K562 (cell line): ENCODE data around the gene SNRNP70. TPM values are rescaled to one million over a fixed set of nuclear protein-coding genes. Genes with fewer than 3 reads are reported as not detected.
A peak's percentile ranks its signal among the peaks of the same experiment; 100 is the strongest.
"Not testable (repeated sequence)": the region's sequence is repeated elsewhere in the genome, so short reads cannot be mapped to it uniquely, and the experiment has no call there.

Source experiments
- ATAC-seq: fragments of 200-7000 bp; cut with Tn5 transposase; 3 replicates; pipeline ENCODE4 v1.9.1; 2020; ENCODE audit warnings: moderate library complexity
- BruUV-seq: library from RNA; stranded (reverse); fragments of 400-500 nt; replicated peaks from 2 replicates; lab custom pipeline; 2021; lab: Mats Ljungman, UMichigan
- CTCF ChIA-PET: fragments of 300-600 bp; formaldehyde crosslinking; extraction: SDS; loops from one replicate; lab custom pipeline; 2021; ENCODE audit warnings: low intra/inter-chr PET ratio; lab: Yijun Ruan, JAX
- POLR2A ChIA-PET: fragments of 300-600, 350-650 bp; sonication (Branson Sonifier 250); formaldehyde crosslinking; extraction: SDS; loops from one replicate; lab custom pipeline; 2021; ENCODE audit warnings: antibody characterized with exemption, inconsistent platforms; lab: Yijun Ruan, JAX
- DNase-seq, 4 experiments: peaks; one replicate each; pipeline versions ENCODE4 v3.0.0 to v3.0.0-alpha.2; 2011 to 2018; ENCODE audit warnings: low spot score in 3 of 4, mixed read lengths in 3 of 4; ENCODE audit errors: extremely low read depth in 1 of 4
- FAIRE-seq: peaks from 2 replicates; lab custom pipeline; 2011; peaks lifted over from hg19 to GRCh38; lab: Jason Lieb, UNC
- H2AFZ ChIP-seq: 2 replicates; pipeline ENCODE4 v1.6.0; 2011; ENCODE audit warnings: low read depth, low read length, control low read depth, inconsistent platforms
- H3K27ac ChIP-seq: fragments of 200-600 bp; 3 replicates; pipeline ENCODE4 v1.8.0; 2011; ENCODE audit warnings: low read depth, mild to moderate bottlenecking, control low read depth, inconsistent platforms, low read length, moderate library complexity, mixed read lengths; ENCODE audit errors: extremely low read depth
- H3K27me3 ChIP-seq, 2 experiments: fragments of 300-600 bp in 1 of 2; 2 replicates in 1 of 2; 3 replicates in 1 of 2; pipeline versions ENCODE4 v1.6.0 to v1.8.0; 2011; ENCODE audit warnings: inconsistent platforms in 2 of 2, low read length in 2 of 2, mild to moderate bottlenecking in 1 of 2, mixed read lengths in 1 of 2, moderate library complexity in 1 of 2; ENCODE audit not compliant: control insufficient read depth in 2 of 2, insufficient read depth in 2 of 2
- H3K36me3 ChIP-seq: fragments of 300-600 bp; 3 replicates; pipeline ENCODE4 v1.8.0; 2011; ENCODE audit warnings: mild to moderate bottlenecking, low read length, inconsistent platforms; ENCODE audit not compliant: control insufficient read depth, insufficient read depth
- H3K4me1 ChIP-seq, 2 experiments: fragments of 200-600 bp in 1 of 2; replicated peaks in 1 of 2; 2 replicates in 1 of 2; 3 replicates in 1 of 2; pipeline versions ENCODE4 v1.5.1 to v1.8.0; 2011; ENCODE audit warnings: inconsistent platforms in 2 of 2, low read length in 2 of 2, mild to moderate bottlenecking in 1 of 2, mixed read lengths in 1 of 2, moderate library complexity in 1 of 2; ENCODE audit not compliant: control insufficient read depth in 2 of 2, insufficient read depth in 2 of 2
- H3K4me2 ChIP-seq: 2 replicates; pipeline ENCODE4 v1.6.1; 2011; ENCODE audit warnings: low read length, control low read depth, inconsistent platforms, mixed read lengths; ENCODE audit not compliant: insufficient read depth
- H3K4me3 ChIP-seq: fragments of 200-600 bp; sonication (generic), shearing (Covaris generic); 2 replicates; pipeline ENCODE4 v1.5.1; 2016; ENCODE audit warnings: control low read depth, inconsistent platforms
- H3K79me2 ChIP-seq: fragments of 200-600 bp; 3 replicates; pipeline ENCODE4 v1.8.0; 2011; ENCODE audit warnings: low read length, inconsistent platforms; ENCODE audit not compliant: control insufficient read depth, insufficient read depth
- H3K9ac ChIP-seq, 2 experiments: 2 replicates each; pipeline versions ENCODE4 v1.6.0 to v1.6.1; 2011; ENCODE audit warnings: low read depth in 2 of 2, low read length in 2 of 2, control low read depth in 1 of 2, inconsistent platforms in 1 of 2, mild to moderate bottlenecking in 1 of 2, mixed read lengths in 1 of 2; ENCODE audit not compliant: insufficient read depth in 1 of 2
- H3K9me1 ChIP-seq: one replicate; pipeline ENCODE4 v1.6.0; 2011; ENCODE audit warnings: inconsistent platforms, mild to moderate bottlenecking, low read length, moderate library complexity; ENCODE audit not compliant: control insufficient read depth, insufficient read depth
- H3K9me3 ChIP-seq: replicated peaks from 2 replicates; pipeline ENCODE4 v1.5.1; 2011; ENCODE audit warnings: low read depth, low read length, inconsistent platforms; ENCODE audit not compliant: control insufficient read depth, insufficient read depth
- H4K20me1 ChIP-seq: replicated peaks from 2 replicates; pipeline ENCODE4 v1.6.1; 2011; ENCODE audit warnings: low read length, inconsistent platforms, mixed read lengths; ENCODE audit not compliant: control insufficient read depth, insufficient read depth
- CTCF ChIP-seq, 3 experiments: IDR thresholded peaks in 2 of 3; conservative IDR thresholded peaks in 1 of 3; 2 replicates each; pipeline ENCODE4 v1.5.1; 2011 to 2012; ENCODE audit warnings: low read length in 3 of 3, mild to moderate bottlenecking in 3 of 3, control low read depth in 2 of 3, improper control_type of control experiment in 1 of 3, inconsistent platforms in 1 of 3, low read depth in 1 of 3, mixed read lengths in 1 of 3, moderate library complexity in 1 of 3; ENCODE audit not compliant: insufficient read depth in 2 of 3
- MAZ ChIP-seq, 2 experiments: fragments of 450-650 bp in 1 of 2; sonication (generic) in 1 of 2; formaldehyde crosslinking; IDR thresholded peaks in 1 of 2; conservative IDR thresholded peaks in 1 of 2; 2 replicates each; pipeline versions ENCODE4 v1.4.0 to v1.5.0; 2020; ENCODE audit warnings: mild to moderate bottlenecking in 1 of 2, missing genetic modification reagents in 1 of 2
- SMC3 ChIP-seq: conservative IDR thresholded peaks from 2 replicates; pipeline ENCODE4 v1.6.1; 2011; ENCODE audit warnings: low read depth, low read length, improper control_type of control experiment; ENCODE audit not compliant: insufficient read depth
- STAG1 ChIP-seq: sonication (generic); formaldehyde crosslinking; IDR thresholded peaks from 2 replicates; pipeline ENCODE4 v1.5.0; 2020; ENCODE audit warnings: missing genetic modification reagents, borderline replicate concordance
- WGBS: fragments of 100-300 bp; shearing (Covaris generic); methylation state at CpG from one replicate; pipeline ENCODE4 v1.1.6; 2016; ENCODE audit warnings: low coverage, mixed read lengths; ENCODE audit not compliant: insufficient coverage; ENCODE audit errors: missing lambda C conversion rate; 5-methylcytosine and 5-hydroxymethylcytosine counted together
- in situ Hi-C: fragments of 300-500 bp; cut with MboI; formaldehyde crosslinking; loops from 4 replicates; pipeline ENCODE4 v1.15.0; 2018; ENCODE audit warnings: inconsistent platforms, mixed read lengths
- intact Hi-C: fragments of 100-400 bp; cut with micrococcal nuclease; formaldehyde crosslinking; loops from 2 replicates; pipeline ENCODE4 v1.14.2; 2022
- polyA plus RNA-seq, 8 experiments: library from polyadenylated mRNA; depleted of rRNA in 4 of 8; stranded (reverse) in 5 of 8; unstranded in 3 of 8; fragments of >200 nt; fragmentation: Nextera tagmentation in 2 of 8; fragmentation: Illumina TruSeq in 1 of 8; extraction: Ambion mirVana in 2 of 8; extraction: Trizol in 1 of 8; gene quantifications; 2 replicates each; pipeline versions ENCODE4 v1.2.1 to v1.2.3, GENCODE V29; 2011 to 2014; ENCODE audit warnings: inconsistent platforms in 1 of 8, missing spikeins in 1 of 8
- total RNA-seq, 7 experiments: library from RNA; depleted of rRNA in 6 of 7; stranded (reverse); fragments of >200 nt in 6 of 7; fragmentation: Illumina TruSeq in 2 of 7; extraction: Trizol in 2 of 7; gene quantifications; 2 replicates each; pipeline versions ENCODE4 v1.2.1 to v1.2.3, GENCODE V29; 2011 to 2021; ENCODE audit warnings: low replicate concordance in 1 of 7
- TF ChIP-seq, protein P1 (sequence below): sonication (generic); formaldehyde crosslinking; IDR thresholded peaks from 2 replicates; pipeline ENCODE4 v1.8.1; 2023; ENCODE audit warnings: mild to moderate bottlenecking, missing genetic modification reagents

The SNRNP70 gene
- total and polyA plus RNA-seq, 9 of the 15 experiments (the other 6 are each of a cell fraction or from before 2014, with no cell fraction given), result 2.8 to 496 (median 136) TPM

DNA sequence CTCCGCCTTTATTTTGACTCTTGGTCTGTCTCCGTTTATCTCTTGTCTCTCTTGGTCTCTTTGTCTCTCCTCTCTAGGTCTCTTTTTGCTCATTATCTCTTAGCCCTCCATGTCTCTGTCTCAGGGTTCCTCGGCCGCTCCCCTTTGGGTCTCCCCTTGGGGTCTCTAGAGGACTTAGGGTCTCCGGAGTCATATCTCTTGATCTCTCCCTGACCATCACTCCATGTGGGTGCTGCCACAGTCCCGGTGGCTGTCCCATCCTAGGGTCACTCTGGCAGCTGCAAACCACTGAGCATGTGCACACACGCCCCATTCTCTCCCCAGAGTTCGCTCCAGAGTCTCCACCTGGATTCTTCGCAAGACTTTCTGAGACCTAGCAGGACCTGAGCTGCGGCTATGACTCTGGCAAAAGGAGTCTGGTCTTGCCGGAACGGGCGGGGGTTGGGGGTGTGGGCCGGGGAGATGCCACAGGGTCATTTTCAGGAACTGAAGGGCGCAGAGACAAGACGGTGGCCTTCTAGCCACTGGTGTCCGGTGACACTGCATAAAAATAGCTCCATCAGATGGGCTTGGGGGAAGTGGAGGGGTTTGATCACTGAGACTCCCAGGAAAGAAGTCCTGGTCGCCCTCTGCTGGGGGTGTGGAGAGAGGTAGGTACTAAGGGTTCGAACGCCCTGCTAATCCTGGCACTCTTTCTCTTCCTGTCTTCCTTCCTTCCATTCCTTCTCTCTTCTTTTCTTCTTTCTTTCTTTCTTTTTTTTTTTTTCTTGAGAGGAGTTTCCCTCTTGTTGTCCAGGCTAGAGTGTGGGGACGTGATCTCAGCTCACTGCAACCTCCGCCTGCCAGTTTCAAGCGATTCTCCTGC, 11.5 kb upstream of the SNRNP70 start (continued):
- peak; percentile 71 to 84 (median 79) for TF ChIP-seq CTCF (IDR thresholded peaks at IDR 0.05 in 2 of 3, conservative IDR thresholded peaks at IDR 0.05 in 1 of 3; ENCODE audit: insufficient read depth in 2 of 3, low read depth in 1 of 3, low read length in 3 of 3)

DNA sequence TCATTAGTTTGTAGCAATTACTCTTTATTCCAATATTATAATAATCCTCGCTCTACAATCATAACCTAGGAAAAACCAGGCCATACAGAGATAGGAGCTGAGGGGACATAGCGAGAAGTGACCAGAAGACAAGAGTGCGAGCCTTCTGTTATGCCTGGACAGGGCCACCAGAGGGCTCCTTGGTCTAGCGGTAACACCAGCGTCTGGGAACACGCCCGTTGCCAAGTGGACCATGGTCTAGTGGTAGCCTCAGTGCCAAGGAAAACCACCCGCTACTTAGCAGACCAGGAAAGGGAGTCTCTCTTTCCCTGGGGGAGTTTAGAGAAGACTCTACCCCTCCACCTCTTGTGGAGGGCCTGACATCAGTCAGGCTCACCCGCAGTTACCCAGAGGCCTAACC, 10.4 kb upstream of the SNRNP70 start:
- H3K9me1 ChIP-seq, in situ Hi-C loops, H3K36me3 ChIP-seq, H3K9ac ChIP-seq, CTCF ChIA-PET, H3K4me2 ChIP-seq, H3K4me3 ChIP-seq, H3K9me3 ChIP-seq, BruUV-seq, H3K27ac ChIP-seq, H3K79me2 ChIP-seq, H4K20me1 ChIP-seq: not testable (repeated sequence)
- POLR2A ChIA-PET, result interaction anchor here (0.7 kb wide), 1 partner anchor 46 kb away, joined by 3 read pairs; no protein-coding TSS in a partner anchor
- Histone ChIP-seq H2AFZ (peak overlapping the region; percentile 76), H3K4me1 (peaks cover 9 to 32% of the 10 kb centered on the region in 2 experiments; a peak in 4 of 5 replicates), H3K27me3 (peaks cover 0 to 12% of the 10 kb centered on the region in 2 experiments; a peak in 2 of 5 replicates)
- DNase-seq, result peak in 1 of 4 experiments; percentile 66
- peak; percentile 81 for FAIRE-seq
- intact Hi-C loops, result loop anchor here (2.0 to 5.0 kb wide), 2 partner anchors 76 to 288 kb away; no protein-coding TSS in a partner anchor
- WGBS, result 20% methylated on average over 6 of the region's 9 CpGs
- ATAC-seq, result peak; percentile 66
- TF ChIP-seq STAG1 (CRISPR knock-in tag), result peak; percentile 56; the same call in 1 of the 2 replicates
- 0 out of 2 replicates have a peak, but pooled peaks have one; percentile 5 for TF ChIP-seq SMC3
- TF ChIP-seq, protein P1, sequence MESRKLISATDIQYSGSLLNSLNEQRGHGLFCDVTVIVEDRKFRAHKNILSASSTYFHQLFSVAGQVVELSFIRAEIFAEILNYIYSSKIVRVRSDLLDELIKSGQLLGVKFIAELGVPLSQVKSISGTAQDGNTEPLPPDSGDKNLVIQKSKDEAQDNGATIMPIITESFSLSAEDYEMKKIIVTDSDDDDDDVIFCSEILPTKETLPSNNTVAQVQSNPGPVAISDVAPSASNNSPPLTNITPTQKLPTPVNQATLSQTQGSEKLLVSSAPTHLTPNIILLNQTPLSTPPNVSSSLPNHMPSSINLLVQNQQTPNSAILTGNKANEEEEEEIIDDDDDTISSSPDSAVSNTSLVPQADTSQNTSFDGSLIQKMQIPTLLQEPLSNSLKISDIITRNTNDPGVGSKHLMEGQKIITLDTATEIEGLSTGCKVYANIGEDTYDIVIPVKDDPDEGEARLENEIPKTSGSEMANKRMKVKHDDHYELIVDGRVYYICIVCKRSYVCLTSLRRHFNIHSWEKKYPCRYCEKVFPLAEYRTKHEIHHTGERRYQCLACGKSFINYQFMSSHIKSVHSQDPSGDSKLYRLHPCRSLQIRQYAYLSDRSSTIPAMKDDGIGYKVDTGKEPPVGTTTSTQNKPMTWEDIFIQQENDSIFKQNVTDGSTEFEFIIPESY (CRISPR knock-in tag), result peak; percentile 58; the same call in 1 of the 2 replicates
- 0 out of 4 replicates have a peak, but pooled peaks of 1 of the 2 experiments have one; percentile 24 for TF ChIP-seq MAZ (CRISPR knock-in tag; conservative IDR thresholded peaks at IDR 0.05 in 1 of 2, IDR thresholded peaks at IDR 0.05 in 1 of 2)
